CD14-positive monocyte (primary cell): ENCODE results near the gene TRIM44. TPM values are rescaled to one million over a fixed set of nuclear protein-coding genes. Genes with fewer than 3 reads are reported as not detected.

Experiments used
- DNase-seq, 3 donors: peaks; one replicate each; pipeline ENCODE4 v3.0.0-alpha.2; 2011 to 2022
- H2AFZ ChIP-seq: 2 replicates; pipeline ENCODE4 v1.6.0; 2012; ENCODE audit warnings: mild to moderate bottlenecking, low read depth, low read length, inconsistent platforms; ENCODE audit not compliant: insufficient read depth, poor library complexity, severe bottlenecking
- H3K27ac ChIP-seq, 2 donors: 1 replicate in 1 of 2; 2 replicates in 1 of 2; pipeline ENCODE4 v1.5.1; 2012 to 2013; ENCODE audit warnings: low read length in 2 of 2, control low read depth in 1 of 2, inconsistent platforms in 1 of 2, low read depth in 1 of 2, mild to moderate bottlenecking in 1 of 2
- H3K27me3 ChIP-seq, 2 donors: one replicate each; pipeline versions ENCODE4 v1.6.0 to v1.6.1; 2011 to 2013; ENCODE audit warnings: low read length in 2 of 2; ENCODE audit not compliant: control insufficient read depth in 2 of 2, insufficient read depth in 2 of 2
- H3K36me3 ChIP-seq, 2 donors: replicated peaks in 1 of 2; 1 replicate in 1 of 2; 2 replicates in 1 of 2; pipeline versions ENCODE4 v1.5.1 to v1.6.1; 2012 to 2013; ENCODE audit warnings: low read length in 2 of 2, control low read depth in 1 of 2, inconsistent platforms in 1 of 2, mild to moderate bottlenecking in 1 of 2; ENCODE audit not compliant: insufficient read depth in 2 of 2, control insufficient read depth in 1 of 2
- H3K4me1 ChIP-seq, 2 donors: 1 replicate in 1 of 2; 2 replicates in 1 of 2; pipeline versions ENCODE4 v1.5.1 to v1.6.1; 2012 to 2013; ENCODE audit warnings: low read length in 2 of 2, control low read depth in 1 of 2, inconsistent platforms in 1 of 2, mild to moderate bottlenecking in 1 of 2, moderate library complexity in 1 of 2; ENCODE audit not compliant: insufficient read depth in 2 of 2, control insufficient read depth in 1 of 2
- H3K4me2 ChIP-seq: replicated peaks from 2 replicates; pipeline ENCODE3; 2012; ENCODE audit warnings: low read length, moderate library complexity, mild to moderate bottlenecking; ENCODE audit not compliant: poor library complexity, severe bottlenecking; ENCODE audit errors: extremely low read depth
- H3K4me3 ChIP-seq, 3 experiments: fragments of 200-600 bp in 1 of 3; sonication (generic) in 1 of 3; replicated peaks in 1 of 3; 1 replicate in 2 of 3; 2 replicates in 1 of 3; pipeline ENCODE4 v1.5.1; 2011 to 2013; ENCODE audit warnings: low read length in 3 of 3, mild to moderate bottlenecking in 3 of 3, control low read depth in 2 of 3, low read depth in 2 of 3, inconsistent platforms in 1 of 3, moderate library complexity in 1 of 3
- H3K79me2 ChIP-seq: 2 replicates; pipeline ENCODE4 v1.6.0; 2012; ENCODE audit warnings: mild to moderate bottlenecking, control low read depth, inconsistent platforms, low read length, moderate library complexity; ENCODE audit not compliant: insufficient read depth
- H3K9ac ChIP-seq: 2 replicates; pipeline ENCODE4 v1.6.0; 2017; ENCODE audit warnings: low read length, mild to moderate bottlenecking; ENCODE audit not compliant: insufficient read depth, poor library complexity, severe bottlenecking
- H3K9me3 ChIP-seq, 2 donors: replicated peaks in 1 of 2; 1 replicate in 1 of 2; 2 replicates in 1 of 2; pipeline versions ENCODE4 v1.5.1 to v1.6.1; 2012 to 2013; ENCODE audit warnings: low read length in 2 of 2, control low read depth in 1 of 2; ENCODE audit not compliant: control insufficient read depth in 1 of 2, insufficient read depth in 1 of 2
- H4K20me1 ChIP-seq: 2 replicates; pipeline ENCODE4 v1.6.0; 2012; ENCODE audit warnings: mild to moderate bottlenecking, low read length, control low read depth, moderate library complexity; ENCODE audit not compliant: insufficient read depth
- H3K27ac Mint-ChIP-seq, 7 donors: one replicate each; pipeline ENCODE4 v1.8.0; 2020; ENCODE audit warnings: mild to moderate bottlenecking in 7 of 7, mixed read lengths in 7 of 7, moderate library complexity in 6 of 7, inconsistent platforms in 2 of 7
- H3K27me3 Mint-ChIP-seq, 3 donors: one replicate each; pipeline ENCODE4 v1.8.0; 2021 to 2022; ENCODE audit warnings: low read depth in 3 of 3, mild to moderate bottlenecking in 3 of 3, mixed read lengths in 3 of 3, moderate library complexity in 3 of 3, inconsistent platforms in 1 of 3
- H3K36me3 Mint-ChIP-seq, 2 donors: one replicate each; pipeline ENCODE4 v1.8.0; 2020; ENCODE audit warnings: mixed read lengths in 2 of 2, inconsistent platforms in 1 of 2, mild to moderate bottlenecking in 1 of 2
- H3K4me1 Mint-ChIP-seq: one replicate; pipeline ENCODE4 v1.8.0; 2020; ENCODE audit warnings: mild to moderate bottlenecking, mixed read lengths
- H3K4me3 Mint-ChIP-seq, 2 donors: one replicate each; pipeline ENCODE4 v1.8.0; 2020; ENCODE audit warnings: mild to moderate bottlenecking in 2 of 2, mixed read lengths in 2 of 2, moderate library complexity in 1 of 2
- H3K9me3 Mint-ChIP-seq, 7 donors: one replicate each; pipeline ENCODE4 v1.8.0; 2020 to 2022; ENCODE audit warnings: mixed read lengths in 7 of 7, mild to moderate bottlenecking in 6 of 7, moderate library complexity in 6 of 7, inconsistent platforms in 2 of 7
- WGBS: methylation state at CpG from one replicate; pipeline ENCODE4 v1.1.5; 2013; ENCODE audit warnings: missing lambda C conversion rate; ENCODE audit not compliant: insufficient coverage; 5-methylcytosine and 5-hydroxymethylcytosine counted together
- intact Hi-C, 2 donors: fragments of 100-400 bp; cut with micrococcal nuclease; formaldehyde crosslinking; loops; one replicate each; pipeline versions ENCODE4 v1.15.0 to v1.15.1; 2023
- polyA plus RNA-seq, 3 donors: library from polyadenylated mRNA; depleted of rRNA in 1 of 3; unstranded in 2 of 3; stranded (reverse) in 1 of 3; fragments of 300-500 nt in 2 of 3; fragments of >200 nt in 1 of 3; fragmentation: Illumina TruSeq in 2 of 3; gene quantifications; 1 replicate in 2 of 3; 2 replicates in 1 of 3; pipeline ENCODE4 v1.2.3, GENCODE V29; 2012 to 2021
- TF ChIP-seq, protein P1 (sequence below): fragments of 200-600 bp; IDR thresholded peaks from one replicate; pipeline ENCODE4 v1.8.0; 2022; ENCODE audit warnings: antibody characterized with exemption, mild to moderate bottlenecking

The TRIM44 gene
- polyA plus RNA-seq, 3 donors, result 25.3 to 47.1 (median 45.9) TPM

DNA sequence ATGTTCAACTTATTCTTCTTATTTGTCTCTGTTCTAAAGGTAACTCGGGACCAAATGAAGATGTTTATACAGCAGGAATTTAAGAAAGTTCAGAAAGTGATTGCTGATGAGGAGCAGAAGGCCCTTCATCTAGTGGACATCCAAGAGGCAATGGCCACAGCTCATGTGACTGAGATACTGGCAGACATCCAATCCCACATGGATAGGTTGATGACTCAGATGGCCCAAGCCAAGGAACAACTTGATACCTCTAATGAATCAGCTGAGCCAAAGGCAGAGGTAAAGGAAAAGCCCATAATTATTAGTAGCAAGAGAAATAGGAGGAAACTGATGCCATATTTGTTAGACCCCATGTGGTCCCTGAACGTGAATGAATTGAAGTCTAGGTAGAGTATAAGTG is 63.3 kb downstream of the TRIM44 start:
- Histone ChIP-seq H3K36me3 (peaks cover 42 to 52% of the 10 kb centered on the region in 2 donors), H3K27ac (no peak overlapping the region), H3K4me2 (no peak overlapping the region), H3K4me1 (peaks cover 14 to 15% of the 10 kb centered on the region in 2 donors), H3K9ac (no peak overlapping the region), H3K9me3 (peaks cover 7 to 14% of the 10 kb centered on the region in 2 donors), H4K20me1 (no peaks in the 10 kb centered on the region), H3K27me3 (no peaks in the 10 kb centered on the region), H2AFZ (no peak overlapping the region), H3K4me3 (no peak overlapping the region), H3K79me2 (peaks cover 14% of the 10 kb centered on the region)
- no peaks in the 10 kb centered on the region for H3K27me3 Mint-ChIP-seq
- peaks cover 40 to 46% of the 10 kb centered on the region in 2 donors for H3K36me3 Mint-ChIP-seq
- intact Hi-C loops, result no loop called here
- peak in 1 of 3 donors; percentile 4 for DNase-seq
- H3K4me1 Mint-ChIP-seq, result peaks cover 19% of the 10 kb centered on the region
- H3K4me3 Mint-ChIP-seq, result no peak overlapping the region
- H3K27ac Mint-ChIP-seq, result no peak overlapping the region
- WGBS, result no CpG with 5 or more reads among the region's 2 CpGs
- TF ChIP-seq, protein P1, sequence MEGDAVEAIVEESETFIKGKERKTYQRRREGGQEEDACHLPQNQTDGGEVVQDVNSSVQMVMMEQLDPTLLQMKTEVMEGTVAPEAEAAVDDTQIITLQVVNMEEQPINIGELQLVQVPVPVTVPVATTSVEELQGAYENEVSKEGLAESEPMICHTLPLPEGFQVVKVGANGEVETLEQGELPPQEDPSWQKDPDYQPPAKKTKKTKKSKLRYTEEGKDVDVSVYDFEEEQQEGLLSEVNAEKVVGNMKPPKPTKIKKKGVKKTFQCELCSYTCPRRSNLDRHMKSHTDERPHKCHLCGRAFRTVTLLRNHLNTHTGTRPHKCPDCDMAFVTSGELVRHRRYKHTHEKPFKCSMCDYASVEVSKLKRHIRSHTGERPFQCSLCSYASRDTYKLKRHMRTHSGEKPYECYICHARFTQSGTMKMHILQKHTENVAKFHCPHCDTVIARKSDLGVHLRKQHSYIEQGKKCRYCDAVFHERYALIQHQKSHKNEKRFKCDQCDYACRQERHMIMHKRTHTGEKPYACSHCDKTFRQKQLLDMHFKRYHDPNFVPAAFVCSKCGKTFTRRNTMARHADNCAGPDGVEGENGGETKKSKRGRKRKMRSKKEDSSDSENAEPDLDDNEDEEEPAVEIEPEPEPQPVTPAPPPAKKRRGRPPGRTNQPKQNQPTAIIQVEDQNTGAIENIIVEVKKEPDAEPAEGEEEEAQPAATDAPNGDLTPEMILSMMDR, result no peak
- peaks cover 7 to 19% (median 10%) of the 10 kb centered on the region in 7 donors for H3K9me3 Mint-ChIP-seq

DNA sequence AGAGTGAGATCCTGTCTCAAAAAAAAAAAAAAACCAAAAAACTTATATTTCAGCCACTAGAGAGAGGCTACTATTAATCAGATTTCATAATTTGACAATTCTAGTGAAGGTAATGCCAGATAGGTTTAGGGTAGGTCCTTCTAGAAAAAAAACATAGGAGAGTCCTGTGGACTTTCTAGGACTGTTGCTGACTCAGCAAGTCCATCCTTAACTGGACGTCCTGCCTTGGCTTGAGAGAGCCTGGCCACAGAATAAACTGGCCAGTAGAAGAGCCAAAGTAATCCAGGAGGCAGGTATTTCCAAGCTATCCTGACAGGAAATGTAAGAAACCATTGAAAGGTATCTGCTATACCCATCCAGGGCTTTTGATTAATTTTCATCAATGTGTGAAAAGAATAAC is 64.6 kb downstream of the TRIM44 start:
- Mint-ChIP-seq H3K36me3 (peaks cover 40 to 48% of the 10 kb centered on the region in 2 donors), H3K9me3 (peaks cover 7 to 22% (median 13%) of the 10 kb centered on the region in 7 donors), H3K27me3 (no peaks in the 10 kb centered on the region), H3K4me3 (no peak overlapping the region), H3K27ac (no peak overlapping the region), H3K4me1 (peaks cover 10% of the 10 kb centered on the region)
- H3K4me3 ChIP-seq, result no peak overlapping the region
- H3K79me2 ChIP-seq, result peaks cover 10% of the 10 kb centered on the region
- no peak for DNase-seq
- TF ChIP-seq, protein P1, result no peak
- H4K20me1 ChIP-seq, result no peaks in the 10 kb centered on the region
- H3K9ac ChIP-seq, result no peak overlapping the region
- 100% methylated on average over 1 of the region's 1 CpG for WGBS
- intact Hi-C loops, result no loop called here
- peaks cover 5 to 6% of the 10 kb centered on the region in 2 donors for H3K4me1 ChIP-seq
- H3K4me2 ChIP-seq, result no peak overlapping the region
- peaks cover 7 to 18% of the 10 kb centered on the region in 2 donors for H3K9me3 ChIP-seq
- peaks cover 42 to 63% of the 10 kb centered on the region in 2 donors for H3K36me3 ChIP-seq
- no peak overlapping the region for H3K27ac ChIP-seq
- H3K27me3 ChIP-seq, result no peaks in the 10 kb centered on the region
- no peak overlapping the region for H2AFZ ChIP-seq
